ENCODE measurements around the gene PEX5L.

- TF ChIP-seq, protein P1, sequence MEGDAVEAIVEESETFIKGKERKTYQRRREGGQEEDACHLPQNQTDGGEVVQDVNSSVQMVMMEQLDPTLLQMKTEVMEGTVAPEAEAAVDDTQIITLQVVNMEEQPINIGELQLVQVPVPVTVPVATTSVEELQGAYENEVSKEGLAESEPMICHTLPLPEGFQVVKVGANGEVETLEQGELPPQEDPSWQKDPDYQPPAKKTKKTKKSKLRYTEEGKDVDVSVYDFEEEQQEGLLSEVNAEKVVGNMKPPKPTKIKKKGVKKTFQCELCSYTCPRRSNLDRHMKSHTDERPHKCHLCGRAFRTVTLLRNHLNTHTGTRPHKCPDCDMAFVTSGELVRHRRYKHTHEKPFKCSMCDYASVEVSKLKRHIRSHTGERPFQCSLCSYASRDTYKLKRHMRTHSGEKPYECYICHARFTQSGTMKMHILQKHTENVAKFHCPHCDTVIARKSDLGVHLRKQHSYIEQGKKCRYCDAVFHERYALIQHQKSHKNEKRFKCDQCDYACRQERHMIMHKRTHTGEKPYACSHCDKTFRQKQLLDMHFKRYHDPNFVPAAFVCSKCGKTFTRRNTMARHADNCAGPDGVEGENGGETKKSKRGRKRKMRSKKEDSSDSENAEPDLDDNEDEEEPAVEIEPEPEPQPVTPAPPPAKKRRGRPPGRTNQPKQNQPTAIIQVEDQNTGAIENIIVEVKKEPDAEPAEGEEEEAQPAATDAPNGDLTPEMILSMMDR (IDR thresholded peaks at IDR 0.05): no peak
- no peak for TF ChIP-seq POLR2A (IDR thresholded peaks at IDR 0.05)
Observed at GRCh38 chr3:179833294-179833693, 203.4 kb downstream of the PEX5L start.

Data from adrenal gland (tissue), 5 donors.